Right lung (tissue), 10 donors: ENCODE results near the gene SIX1. TPM values are rescaled to one million over a fixed set of nuclear protein-coding genes. Genes with fewer than 3 reads are reported as not detected.

Source experiments
- DNase-seq, 2 donors: peaks; one replicate each; pipeline ENCODE4 v3.0.0-alpha.2; 2013
- long read RNA-seq, 8 donors: transcript quantifications; one replicate each; lab custom pipeline, GENCODE V29; 2026
- polyA plus RNA-seq, 5 donors: library from polyadenylated mRNA; unstranded; fragments of 120-200 nt; gene quantifications; one replicate each; pipeline versions ENCODE4 v1.2.1 to v1.2.3, GENCODE V29; 2013; ENCODE audit warnings: inconsistent platforms in 1 of 5, low replicate concordance in 1 of 5; ENCODE audit not compliant: insufficient read length in 5 of 5, insufficient read depth in 1 of 5

Gene SIX1
- polyA plus RNA-seq, result 1 to 10 TPM in 2 of 5 donors, under 1 TPM in 3; 0.81 to 4.2 (median 0.99) TPM
- long read RNA-seq, donor 1, partial matches to known transcripts, result 0 of 1 reads
- long read RNA-seq, donor 1, other reads (novel, unspliced or antisense), result 0 of 1 reads
- long read RNA-seq, donor 2, partial matches to known transcripts, result 0 of 1 reads
- long read RNA-seq, donor 2, other reads (novel, unspliced or antisense), result 0 of 1 reads
- long read RNA-seq, donor 3, partial matches to known transcripts, result 0 of 1 reads
- long read RNA-seq, donor 3, other reads (novel, unspliced or antisense), result 0 of 1 reads
- long read RNA-seq, donor 4, result 0 reads
- long read RNA-seq, donor 5, partial matches to known transcripts, result 0 of 1 reads
- long read RNA-seq, donor 5, other reads (novel, unspliced or antisense), result 0 of 1 reads
- long read RNA-seq, donor 6, partial matches to known transcripts, result 0 of 2 reads
- long read RNA-seq, donor 6, other reads (novel, unspliced or antisense), result 0 of 2 reads
- long read RNA-seq, donor 7, result 0 reads
- long read RNA-seq, donor 8, result 0 reads

DNA sequence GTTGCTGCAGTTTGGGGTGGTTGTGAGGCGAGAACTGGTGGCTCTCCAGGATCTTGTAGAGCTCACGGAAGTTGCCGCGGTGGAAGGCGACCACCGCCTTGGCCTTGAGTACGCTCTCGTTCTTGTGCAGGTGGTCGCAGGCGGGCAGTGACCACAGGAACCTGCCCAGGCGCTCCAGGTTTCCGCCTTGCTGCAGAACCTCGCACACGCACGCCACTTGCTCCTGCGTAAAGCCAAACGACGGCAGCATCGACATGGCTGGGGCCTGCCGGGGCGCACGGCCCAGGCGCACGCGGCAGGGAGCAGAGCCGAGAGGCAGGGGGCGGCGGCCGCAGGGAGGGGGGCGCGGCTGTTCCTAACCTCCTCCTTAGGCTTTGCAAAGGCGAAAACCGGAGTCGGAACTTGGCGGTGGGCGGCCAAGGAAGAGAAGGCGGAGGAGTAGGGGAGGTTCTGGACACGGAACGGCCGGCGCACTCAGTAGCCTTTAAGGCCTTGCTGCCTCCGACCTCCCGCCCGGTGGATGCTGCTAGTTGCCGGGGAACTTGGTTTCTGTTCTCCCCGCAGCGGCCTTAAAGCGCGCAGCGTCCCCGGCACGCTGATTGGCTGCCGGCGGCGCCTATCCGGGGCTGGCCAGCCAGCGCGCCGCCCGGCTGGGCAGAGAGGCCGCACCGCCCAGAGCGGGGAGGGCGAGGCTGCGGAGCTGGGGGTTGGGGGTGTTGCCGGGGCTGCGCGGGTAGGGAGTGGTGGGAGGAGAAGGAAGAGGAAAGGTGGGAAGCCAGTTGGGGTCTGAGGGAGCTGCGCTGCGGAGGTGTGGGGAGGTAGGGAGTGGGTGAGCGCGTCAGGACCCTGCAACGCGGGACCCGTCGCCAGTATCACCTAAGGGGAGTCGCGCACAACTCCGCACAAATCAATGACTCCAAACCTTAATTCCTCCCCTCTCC lies at the start of gene SIX1:
SIX1 (minus strand) TSS at position 544 of the 941 bp plus-strand sequence; CDS start at position 256, 288 bp downstream.
- no peak for DNase-seq

DNA sequence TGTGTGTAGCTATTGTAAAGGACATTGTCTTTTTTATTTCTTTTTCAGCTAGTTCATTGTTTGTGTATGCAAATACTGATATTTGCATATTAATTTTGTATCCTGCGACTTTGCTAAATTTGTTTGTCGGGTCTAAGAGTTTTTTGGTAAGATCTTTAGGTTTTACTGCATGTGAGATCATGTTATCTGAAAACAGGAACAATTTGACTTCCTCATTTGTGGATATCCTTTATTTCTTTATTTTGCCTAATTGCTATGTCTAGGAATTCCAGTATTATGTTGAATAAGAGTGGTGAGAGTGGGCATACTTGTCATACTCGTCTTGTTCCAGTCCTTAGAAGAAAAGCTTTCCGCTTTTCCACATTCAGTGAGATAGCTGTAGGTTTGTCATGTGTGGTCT lies 46.0 kb upstream of the SIX1 start:
- DNase-seq, result no peak

DNA sequence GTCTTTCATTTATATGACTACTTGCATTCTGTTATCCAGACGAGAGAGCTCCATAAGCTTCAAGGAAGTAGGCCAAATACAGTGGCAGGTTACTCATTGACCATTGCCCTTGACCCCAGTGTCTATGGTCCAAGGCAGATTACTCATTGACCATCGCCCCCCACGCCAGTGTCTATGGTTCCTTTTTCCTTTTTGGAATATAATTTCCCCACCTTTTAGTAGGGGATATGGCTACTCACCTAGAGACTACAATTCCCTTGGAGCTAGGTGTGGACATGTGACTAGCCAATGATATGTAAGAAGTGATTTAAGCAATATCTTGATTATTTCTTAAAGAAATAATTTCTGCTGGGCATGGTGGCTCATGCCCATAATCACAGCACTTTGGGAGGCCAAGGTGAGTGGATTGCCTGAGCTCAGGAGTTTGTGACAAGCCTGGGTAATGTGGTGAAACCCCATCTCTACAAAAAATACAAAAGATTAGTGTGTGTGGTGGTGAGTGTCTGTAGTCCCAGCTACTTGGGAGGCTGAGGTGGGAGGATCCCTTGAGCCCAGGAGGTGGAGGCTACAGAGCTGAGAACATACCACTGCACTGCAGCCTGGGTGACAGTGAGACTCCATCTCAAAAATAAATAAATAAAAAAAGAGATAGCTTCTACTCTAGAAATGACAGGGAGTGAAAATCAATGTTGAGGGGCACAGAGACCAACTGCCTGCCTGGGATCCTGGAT lies 42.3 kb upstream of the SIX1 start:
- DNase-seq, result no peak

DNA sequence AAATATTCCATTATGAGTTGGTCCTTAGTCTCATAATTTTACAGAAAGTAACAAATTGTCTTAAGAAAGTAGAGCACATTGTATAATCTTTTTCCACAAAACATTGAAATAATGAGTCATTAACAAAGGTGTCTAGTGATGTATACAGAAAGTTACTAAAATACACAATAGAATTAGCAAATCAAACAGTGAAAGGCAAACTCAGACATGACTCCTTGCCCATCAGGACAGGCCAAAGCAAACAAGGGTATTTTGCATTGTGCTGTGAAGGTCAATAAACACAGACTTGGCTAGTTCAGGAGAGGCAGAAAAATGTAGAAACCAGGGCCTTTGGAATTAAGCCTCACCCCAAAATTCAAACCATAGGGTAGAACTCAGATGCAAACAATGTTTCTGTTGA lies 37.6 kb upstream of the SIX1 start:
- no peak for DNase-seq

DNA sequence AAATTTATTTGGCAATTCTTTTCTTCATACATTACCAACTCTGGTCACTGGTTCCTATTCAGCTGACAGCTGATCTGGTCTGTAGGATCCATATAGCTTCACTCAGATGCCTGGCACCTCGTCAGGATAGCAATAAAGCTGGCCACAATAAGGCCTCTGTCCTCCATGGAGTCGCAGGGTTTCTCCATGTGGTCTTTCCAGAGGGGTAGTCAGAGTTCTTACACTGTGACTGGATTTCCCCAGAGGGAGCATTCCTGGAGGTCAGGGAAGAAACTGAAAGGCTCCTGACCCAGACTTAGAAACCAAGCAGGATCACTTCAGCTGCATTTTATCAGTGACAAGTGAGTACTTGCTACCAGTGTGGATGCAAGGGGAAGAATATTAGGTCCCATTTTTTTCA lies 34.9 kb upstream of the SIX1 start:
- no peak for DNase-seq

DNA sequence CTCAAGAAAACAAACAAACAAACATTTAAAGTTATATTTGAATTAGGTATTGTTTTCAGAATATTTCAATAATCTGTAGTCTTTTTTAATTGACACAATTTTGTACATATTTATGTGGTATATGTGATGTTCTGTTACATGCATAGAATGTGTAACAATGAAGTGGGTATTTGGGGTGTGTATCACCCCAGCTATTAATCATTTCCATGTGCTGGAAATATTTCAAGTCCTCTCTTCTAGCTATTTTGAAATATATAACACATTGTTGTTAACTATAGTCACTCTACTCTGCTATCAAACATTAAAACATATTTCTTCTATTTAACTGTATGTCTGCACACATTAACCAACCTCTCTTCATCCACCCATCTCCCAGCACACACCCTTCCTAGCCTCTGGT lies 32.0 kb upstream of the SIX1 start:
- DNase-seq, result no peak

DNA sequence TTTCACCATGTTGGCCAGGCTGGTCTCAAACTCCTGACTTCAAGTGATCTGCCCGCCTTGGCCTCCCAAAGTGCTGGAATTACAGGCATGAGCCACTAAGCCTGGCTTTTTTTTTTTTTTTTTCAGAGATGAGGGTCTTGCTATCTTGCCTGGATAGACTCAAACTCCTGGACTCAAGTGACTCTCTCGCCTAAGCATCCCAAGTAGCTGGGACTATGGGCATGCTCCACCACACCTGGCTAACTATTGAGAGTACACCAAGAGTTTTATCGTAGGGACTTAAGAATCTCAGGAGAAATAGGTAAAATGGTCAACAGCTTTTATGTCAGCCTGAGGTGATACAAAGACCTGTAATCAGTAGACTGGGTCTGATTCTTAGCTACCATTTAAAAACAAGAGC lies 31.2 kb upstream of the SIX1 start:
- DNase-seq, result no peak

DNA sequence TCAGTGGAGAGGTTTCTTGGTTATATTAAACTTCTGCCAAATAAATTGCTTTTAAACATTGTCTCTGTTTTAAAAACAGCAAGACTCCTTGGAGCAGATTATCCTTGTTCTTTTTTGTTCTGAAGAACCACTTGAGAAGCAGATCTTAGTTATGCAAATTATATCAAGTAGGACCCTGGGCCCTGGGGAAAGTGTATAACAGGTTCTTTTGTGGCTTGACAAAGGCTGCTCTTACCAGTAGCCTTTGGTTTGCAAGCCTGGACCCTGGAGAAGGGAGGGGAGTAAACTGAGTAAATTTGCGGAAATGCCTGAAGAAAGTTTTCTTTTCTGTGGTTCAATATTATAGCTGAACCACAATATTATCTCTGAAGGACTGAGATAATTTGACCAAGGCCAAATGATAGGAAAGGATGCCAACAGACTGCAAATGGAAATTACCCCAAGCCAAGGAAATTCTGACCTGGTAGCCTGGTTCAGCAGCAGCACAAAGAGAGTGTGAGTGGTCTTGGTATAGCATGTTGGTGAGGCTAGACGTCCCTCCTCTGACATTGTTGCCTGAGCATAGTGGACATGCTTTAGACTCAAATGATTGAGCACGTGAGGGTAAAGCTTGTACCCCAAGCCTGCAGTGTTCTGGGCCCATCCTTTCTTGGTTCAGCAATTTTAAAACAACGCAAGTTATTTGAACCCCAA lies 30.4 kb upstream of the SIX1 start:
- no peak for DNase-seq

DNA sequence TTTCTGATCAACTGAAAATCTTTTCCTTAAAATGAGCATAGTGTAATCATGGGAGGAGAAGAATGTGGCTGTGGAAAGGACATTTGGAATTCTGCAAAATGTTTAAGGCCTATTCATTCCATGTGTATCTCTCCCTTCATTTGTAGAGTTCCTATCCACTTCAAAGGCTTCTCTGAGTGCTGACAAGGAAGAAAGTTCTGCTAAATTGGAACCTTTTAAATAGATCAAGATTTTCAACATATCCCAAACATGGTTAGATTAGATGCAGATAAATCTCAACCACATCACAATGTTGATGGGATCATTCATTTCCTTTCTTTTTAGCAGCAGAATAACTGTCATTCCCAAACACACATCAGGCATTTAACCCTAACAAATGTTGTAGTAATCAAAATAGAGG lies 28.4 kb upstream of the SIX1 start:
- no peak for DNase-seq

DNA sequence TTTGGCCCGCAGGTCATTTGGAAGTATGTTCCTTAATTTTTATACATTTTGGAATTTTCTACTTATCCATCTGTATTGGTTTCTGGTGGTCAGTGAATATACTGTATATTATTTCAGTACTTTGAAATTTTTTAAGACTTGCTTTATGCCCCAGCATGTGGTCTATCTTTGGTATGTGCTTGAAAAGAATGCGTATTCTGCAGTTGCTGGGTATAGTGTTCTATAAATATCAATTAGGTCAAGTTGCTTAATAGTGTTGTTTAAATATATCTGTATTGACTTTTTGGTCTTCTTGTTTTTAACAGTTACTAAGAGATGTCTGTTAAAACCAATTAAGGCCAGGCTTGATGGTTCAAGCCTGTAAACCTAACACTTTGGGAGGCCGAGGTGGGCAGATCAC lies 21.7 kb upstream of the SIX1 start:
- DNase-seq, result no peak

DNA sequence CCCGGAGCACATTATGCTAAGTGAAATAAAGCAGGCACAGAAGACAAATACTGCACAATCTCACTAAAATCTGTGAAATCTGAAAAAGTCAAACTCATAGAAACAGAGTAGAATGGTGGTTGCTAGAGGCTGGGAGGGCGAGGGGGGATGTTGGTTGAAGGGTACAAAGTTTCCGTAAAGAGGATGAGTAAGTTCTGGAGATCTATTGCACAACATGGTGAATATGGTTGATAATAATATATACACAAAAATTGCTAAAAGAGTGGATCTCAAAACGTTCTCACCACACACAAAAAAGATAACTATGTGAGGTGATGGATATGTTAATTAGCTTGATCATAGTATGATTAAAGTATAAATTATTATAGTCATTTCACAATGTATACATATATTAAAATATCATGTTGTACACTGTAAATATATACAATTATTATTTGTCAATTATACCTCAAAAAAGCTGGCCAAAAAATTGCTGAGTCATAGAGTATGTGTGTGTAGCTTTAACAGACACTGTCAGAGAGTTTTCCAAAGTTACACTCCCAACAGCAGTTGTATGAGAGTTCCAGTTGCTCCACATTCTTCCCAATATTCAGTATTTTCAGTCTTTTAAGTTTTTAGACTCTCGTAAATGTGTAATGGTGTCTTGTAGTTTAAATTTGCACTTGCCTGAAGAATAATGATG lies 19.3 kb upstream of the SIX1 start:
- no peak for DNase-seq

DNA sequence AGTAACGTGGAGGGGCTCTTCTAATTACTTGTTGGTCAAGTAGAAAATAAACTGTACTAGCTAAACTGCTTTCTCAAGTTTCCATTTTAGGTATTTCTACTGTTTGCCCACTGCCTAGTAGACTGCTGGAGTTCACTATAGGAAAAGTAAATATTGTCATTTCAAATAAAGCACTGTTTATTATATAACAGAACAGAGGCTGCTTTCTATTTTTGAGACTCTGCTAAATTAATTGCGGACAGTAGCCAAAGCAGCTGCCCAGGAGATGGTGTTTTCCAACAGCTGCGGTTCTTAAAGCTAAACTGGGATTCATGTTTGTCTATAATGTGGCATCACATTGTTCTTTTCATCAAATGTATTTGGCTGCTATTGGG lies 15.9 kb upstream of the SIX1 start:
- DNase-seq, result no peak

DNA sequence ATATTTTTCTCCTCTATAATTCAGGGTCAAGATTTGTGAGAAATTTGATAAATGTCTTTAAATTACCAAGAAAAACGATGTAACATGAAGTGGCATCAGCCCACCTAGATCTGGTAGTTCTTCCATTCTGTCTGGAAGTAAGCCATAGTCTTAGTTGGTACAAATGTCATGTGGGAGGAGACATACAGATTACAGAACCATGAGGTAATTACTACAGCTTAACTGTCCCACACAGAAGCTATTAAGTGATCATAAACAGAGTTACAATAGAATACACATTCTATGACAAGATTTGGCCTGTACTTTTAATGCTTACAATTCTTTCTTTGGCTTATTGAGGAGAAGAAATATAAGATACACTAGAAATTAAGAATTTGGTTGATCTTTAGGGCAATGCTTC lies 13.7 kb upstream of the SIX1 start:
- DNase-seq, result no peak

DNA sequence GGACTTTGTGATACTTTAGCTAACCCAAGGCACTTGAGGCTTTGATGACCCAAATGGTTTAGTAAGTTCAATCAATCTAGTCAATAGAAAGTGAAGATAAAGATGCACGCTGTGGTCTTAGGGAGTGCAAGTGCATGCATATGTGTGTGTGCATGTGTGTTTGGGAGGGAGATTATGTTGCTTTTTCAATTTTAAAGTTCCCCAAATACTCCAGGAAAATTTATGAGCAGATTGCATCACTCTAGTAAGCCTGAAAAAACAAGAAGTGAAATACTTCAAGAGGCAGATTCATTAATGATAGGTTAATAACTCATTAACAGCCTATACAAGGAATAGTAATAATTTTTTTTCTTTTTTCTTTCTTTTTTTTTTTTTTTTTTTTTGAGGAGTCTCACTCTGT lies 12.4 kb upstream of the SIX1 start:
- DNase-seq, result no peak

DNA sequence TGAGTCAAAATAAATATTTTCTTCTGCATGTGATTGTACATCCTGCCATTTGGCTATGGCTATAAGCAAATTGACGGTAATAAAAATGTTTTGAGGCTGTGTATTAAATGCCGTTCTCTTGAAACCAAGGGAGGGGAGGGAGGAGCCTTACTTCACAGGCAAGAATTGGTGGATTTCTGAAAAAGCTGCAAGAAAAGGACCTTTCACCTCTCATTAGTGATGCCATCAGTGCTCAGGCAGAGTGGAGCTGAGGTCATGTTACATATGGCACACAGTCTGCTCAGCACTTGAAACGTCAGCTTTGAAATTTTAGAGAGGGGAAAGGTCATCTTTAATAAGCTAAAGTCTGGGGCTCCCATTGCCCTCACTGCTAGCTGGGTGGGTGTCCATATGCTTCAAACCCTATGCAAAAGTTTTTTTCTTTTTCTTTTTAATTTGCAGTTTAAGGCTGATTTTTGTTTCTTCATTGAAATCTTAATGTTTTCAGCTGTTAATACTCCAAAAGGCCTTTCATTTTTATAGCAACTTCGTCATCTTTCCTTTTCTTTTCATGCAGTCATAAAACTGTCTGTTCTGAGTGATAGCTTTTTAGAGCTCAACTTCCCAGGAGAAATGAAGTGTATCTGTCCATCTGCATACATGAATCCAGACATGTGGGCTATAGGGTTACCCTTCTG lies 9.8 kb upstream of the SIX1 start:
- no peak for DNase-seq

DNA sequence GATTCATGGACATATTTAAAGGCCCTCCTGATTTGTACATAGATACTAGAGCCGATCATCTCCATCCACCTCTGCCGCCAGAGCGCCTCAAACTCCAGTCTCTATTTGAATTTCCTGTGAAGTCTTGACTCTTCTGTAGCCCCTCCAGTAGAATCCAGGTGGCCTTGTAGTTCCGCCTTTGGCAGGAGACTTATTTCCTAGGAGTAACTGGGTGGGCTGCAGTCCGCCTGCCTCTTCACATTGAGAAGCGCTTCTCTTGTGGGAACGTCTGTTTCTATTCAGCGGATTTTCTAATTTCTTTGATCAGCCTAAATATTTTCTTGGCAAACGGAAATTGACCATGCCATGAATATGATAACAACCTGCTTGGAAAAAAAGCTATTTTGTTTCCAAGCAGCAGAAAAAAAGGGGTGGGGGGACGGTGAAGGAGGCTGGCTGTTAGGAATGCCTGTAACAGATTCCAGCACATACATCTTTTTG lies 9.0 kb upstream of the SIX1 start:
- DNase-seq, result no peak

DNA sequence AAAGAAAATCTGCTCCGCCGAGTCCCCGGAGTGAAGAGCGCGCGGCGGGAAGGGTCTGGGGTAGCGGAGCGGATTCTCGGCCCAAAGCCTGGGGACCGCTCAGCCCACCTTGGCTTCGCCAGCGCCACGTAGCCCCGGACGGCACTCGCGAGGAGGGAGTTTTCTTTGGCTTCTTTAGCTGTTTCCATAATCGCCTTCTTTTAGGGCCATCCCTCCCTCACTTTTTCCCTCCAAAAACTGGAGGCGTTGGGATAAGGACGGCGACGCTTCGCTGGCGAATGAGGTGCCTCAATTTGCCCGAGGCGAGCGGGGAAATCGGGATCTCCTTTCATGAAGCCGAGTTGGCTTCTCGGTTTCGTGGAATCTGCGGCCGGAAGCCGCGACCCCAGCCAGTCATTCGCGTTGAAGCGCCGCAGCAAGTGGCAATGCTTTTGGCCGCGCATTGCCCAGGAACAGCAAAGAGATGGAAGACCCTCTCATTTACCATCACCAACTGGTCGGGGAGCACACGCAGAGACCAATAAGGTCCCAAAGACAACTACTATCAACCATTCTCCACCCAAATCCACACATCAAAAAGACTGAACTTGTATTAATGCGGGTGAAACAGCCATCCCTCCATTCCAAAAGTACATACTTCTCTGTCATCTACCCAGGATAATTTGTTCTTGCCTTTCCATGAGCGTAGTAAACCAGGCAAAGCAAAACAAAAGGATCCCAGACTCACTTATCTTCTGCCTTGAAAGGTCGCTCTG lies 8.4 kb upstream of the SIX1 start:
- DNase-seq, result no peak

DNA sequence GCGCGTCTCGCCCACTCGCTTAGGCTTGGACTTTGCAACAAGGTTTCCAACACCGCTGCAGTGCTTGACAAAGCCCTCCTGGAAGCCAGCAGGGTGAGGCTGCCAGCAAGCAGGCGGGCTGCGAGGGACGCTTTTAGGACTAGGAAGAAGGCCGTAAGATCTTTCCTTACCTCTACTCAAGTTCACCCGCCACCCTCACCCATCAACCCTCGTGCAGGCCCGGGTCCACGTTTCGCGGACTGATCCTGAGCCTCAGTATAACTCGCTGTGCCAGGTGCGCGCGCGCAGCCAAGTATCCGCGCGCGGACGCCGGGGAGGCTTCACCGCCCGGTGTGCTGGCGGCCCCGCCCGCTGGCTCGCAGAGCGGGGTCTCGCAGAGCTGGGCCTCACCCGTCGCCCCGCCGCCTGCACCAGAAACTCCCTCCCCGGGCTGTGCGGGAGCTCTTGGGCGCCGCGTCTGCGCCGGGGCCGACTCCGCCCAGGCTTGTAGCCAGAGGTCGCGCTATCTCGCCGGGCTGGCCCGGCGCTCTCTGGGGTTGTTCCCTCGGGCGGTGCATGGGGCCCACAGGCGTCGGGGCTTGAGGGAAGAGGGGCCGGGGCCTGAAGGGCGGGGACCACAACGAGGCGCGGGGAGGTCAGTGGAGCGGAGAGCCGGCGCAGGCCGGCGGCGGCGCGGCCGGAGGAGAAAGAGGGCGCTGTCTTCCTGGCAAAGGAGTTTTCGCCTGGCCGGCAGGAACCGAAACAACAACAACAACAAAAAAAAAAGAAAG lies 7.6 kb upstream of the SIX1 start:
- peak in 1 of 2 donors; percentile 72 for DNase-seq
